ENCODE data around the gene CD2AP.

DNA sequence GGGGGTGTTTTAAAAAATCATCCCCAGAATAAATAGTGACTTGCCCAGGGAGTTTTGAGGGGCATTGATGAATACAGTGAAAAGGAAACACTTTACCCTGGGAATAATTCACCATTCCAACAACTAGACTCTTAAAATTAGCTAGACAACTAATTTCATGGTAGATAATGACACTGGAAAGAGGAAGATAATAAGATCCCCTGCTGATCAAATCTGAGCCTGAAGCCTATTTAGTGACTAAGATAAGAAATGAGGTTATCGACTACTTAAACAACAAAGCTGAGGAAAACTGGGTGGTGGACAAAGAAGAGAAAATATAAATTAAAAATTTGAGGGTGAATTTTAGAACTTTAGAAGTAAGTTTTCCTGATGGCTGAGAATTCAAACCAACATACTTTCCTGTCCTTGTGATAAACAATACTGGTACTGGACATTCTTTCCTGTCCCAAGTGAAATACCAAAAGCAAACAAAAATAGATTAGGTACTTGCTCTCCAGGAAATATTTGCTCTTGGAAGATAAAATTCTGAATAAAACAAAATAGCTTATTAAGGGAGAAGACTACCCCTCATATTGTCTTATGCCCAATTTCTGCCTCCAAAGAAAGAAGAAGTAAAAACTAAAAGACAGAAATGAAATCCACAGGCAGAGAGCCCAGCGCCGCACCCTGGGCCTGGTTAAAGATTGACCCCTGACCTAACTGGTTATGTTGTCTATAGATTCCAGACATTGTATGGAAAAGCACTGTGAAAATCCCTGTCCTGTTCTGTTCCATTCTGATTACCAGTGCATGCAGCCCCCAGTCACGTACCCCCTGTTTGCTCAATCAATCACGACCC is 156.8 kb downstream of the CD2AP start:
- TF ChIP-seq ZNF8 (CRISPR knock-in tag; IDR thresholded peaks at IDR 0.05): no peak
- TF ChIP-seq, protein P1, sequence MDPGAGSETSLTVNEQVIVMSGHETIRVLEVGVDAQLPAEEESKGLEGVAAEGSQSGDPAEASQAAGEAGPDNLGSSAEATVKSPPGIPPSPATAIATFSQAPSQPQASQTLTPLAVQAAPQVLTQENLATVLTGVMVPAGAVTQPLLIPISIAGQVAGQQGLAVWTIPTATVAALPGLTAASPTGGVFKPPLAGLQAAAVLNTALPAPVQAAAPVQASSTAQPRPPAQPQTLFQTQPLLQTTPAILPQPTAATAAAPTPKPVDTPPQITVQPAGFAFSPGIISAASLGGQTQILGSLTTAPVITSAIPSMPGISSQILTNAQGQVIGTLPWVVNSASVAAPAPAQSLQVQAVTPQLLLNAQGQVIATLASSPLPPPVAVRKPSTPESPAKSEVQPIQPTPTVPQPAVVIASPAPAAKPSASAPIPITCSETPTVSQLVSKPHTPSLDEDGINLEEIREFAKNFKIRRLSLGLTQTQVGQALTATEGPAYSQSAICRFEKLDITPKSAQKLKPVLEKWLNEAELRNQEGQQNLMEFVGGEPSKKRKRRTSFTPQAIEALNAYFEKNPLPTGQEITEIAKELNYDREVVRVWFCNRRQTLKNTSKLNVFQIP (CRISPR knock-in tag; IDR thresholded peaks at IDR 0.05; ENCODE audit: borderline replicate concordance, low read depth): no peak
- TF ChIP-seq RARB (CRISPR knock-in tag; IDR thresholded peaks at IDR 0.05): no peak
- TF ChIP-seq, protein P2, sequence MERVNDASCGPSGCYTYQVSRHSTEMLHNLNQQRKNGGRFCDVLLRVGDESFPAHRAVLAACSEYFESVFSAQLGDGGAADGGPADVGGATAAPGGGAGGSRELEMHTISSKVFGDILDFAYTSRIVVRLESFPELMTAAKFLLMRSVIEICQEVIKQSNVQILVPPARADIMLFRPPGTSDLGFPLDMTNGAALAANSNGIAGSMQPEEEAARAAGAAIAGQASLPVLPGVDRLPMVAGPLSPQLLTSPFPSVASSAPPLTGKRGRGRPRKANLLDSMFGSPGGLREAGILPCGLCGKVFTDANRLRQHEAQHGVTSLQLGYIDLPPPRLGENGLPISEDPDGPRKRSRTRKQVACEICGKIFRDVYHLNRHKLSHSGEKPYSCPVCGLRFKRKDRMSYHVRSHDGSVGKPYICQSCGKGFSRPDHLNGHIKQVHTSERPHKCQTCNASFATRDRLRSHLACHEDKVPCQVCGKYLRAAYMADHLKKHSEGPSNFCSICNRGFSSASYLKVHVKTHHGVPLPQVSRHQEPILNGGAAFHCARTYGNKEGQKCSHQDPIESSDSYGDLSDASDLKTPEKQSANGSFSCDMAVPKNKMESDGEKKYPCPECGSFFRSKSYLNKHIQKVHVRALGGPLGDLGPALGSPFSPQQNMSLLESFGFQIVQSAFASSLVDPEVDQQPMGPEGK (CRISPR knock-in tag; IDR thresholded peaks at IDR 0.05; ENCODE audit: borderline replicate concordance): no peak
- no peak for TF ChIP-seq CSDC2 (CRISPR knock-in tag; IDR thresholded peaks at IDR 0.05)
- TF ChIP-seq, protein P3, sequence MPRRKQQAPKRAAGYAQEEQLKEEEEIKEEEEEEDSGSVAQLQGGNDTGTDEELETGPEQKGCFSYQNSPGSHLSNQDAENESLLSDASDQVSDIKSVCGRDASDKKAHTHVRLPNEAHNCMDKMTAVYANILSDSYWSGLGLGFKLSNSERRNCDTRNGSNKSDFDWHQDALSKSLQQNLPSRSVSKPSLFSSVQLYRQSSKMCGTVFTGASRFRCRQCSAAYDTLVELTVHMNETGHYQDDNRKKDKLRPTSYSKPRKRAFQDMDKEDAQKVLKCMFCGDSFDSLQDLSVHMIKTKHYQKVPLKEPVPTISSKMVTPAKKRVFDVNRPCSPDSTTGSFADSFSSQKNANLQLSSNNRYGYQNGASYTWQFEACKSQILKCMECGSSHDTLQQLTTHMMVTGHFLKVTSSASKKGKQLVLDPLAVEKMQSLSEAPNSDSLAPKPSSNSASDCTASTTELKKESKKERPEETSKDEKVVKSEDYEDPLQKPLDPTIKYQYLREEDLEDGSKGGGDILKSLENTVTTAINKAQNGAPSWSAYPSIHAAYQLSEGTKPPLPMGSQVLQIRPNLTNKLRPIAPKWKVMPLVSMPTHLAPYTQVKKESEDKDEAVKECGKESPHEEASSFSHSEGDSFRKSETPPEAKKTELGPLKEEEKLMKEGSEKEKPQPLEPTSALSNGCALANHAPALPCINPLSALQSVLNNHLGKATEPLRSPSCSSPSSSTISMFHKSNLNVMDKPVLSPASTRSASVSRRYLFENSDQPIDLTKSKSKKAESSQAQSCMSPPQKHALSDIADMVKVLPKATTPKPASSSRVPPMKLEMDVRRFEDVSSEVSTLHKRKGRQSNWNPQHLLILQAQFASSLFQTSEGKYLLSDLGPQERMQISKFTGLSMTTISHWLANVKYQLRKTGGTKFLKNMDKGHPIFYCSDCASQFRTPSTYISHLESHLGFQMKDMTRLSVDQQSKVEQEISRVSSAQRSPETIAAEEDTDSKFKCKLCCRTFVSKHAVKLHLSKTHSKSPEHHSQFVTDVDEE (CRISPR knock-in tag; IDR thresholded peaks at IDR 0.05): no peak
- TF ChIP-seq, protein P4, sequence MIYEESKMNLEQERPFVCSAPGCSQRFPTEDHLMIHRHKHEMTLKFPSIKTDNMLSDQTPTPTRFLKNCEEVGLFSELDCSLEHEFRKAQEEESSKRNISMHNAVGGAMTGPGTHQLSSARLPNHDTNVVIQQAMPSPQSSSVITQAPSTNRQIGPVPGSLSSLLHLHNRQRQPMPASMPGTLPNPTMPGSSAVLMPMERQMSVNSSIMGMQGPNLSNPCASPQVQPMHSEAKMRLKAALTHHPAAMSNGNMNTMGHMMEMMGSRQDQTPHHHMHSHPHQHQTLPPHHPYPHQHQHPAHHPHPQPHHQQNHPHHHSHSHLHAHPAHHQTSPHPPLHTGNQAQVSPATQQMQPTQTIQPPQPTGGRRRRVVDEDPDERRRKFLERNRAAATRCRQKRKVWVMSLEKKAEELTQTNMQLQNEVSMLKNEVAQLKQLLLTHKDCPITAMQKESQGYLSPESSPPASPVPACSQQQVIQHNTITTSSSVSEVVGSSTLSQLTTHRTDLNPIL (CRISPR knock-in tag; IDR thresholded peaks at IDR 0.05; ENCODE audit: low read depth): no peak
- TF ChIP-seq PPARA (CRISPR knock-in tag; IDR thresholded peaks at IDR 0.05; ENCODE audit: borderline replicate concordance): no peak
- TF ChIP-seq ZFP3 (CRISPR knock-in tag; IDR thresholded peaks at IDR 0.05): no peak

Measured in SK-N-SH treated with all-trans-retinoic acid at 6 μM for 48 hours (cell line).